IPS DF 6.9 (cell line): ENCODE results near the gene FUBP1.

Experiments
- DNase-seq: peaks from one replicate; pipeline ENCODE4 v3.0.0-alpha.2; 2013; ENCODE audit warnings: low read depth, low spot score
- H3K27ac ChIP-seq: one replicate; pipeline ENCODE4 v1.5.1; 2013; ENCODE audit warnings: low read length, control low read depth
- H3K27me3 ChIP-seq: 2 replicates; pipeline ENCODE4 v1.6.1; 2013; ENCODE audit warnings: mild to moderate bottlenecking, low read length; ENCODE audit not compliant: control insufficient read depth, insufficient read depth
- H3K36me3 ChIP-seq: 2 replicates; pipeline ENCODE4 v1.6.1; 2013; ENCODE audit warnings: low read length; ENCODE audit not compliant: control insufficient read depth, insufficient read depth
- H3K4me1 ChIP-seq: 2 replicates; pipeline ENCODE4 v1.6.1; 2013; ENCODE audit warnings: low read length; ENCODE audit not compliant: control insufficient read depth, insufficient read depth
- H3K4me3 ChIP-seq: 2 replicates; pipeline ENCODE4 v1.5.1; 2013; ENCODE audit warnings: mild to moderate bottlenecking, low read length
- H3K9me3 ChIP-seq: 2 replicates; pipeline ENCODE4 v1.6.1; 2013; ENCODE audit warnings: low read length, inconsistent platforms; ENCODE audit not compliant: control insufficient read depth, insufficient read depth
- WGBS: extraction: QIAGEN DNeasy Blood & Tissue Kit; methylation state at CpG from one replicate; pipeline ENCODE4 v1.1.7; 2013; ENCODE audit warnings: mixed read lengths, missing lambda C conversion rate; ENCODE audit not compliant: insufficient read length, insufficient coverage; 5-methylcytosine and 5-hydroxymethylcytosine counted together

Gene FUBP1

GRCh38 chr1:77970192-77970591, 8.7 kb downstream of the FUBP1 start:
- Histone ChIP-seq H3K36me3 (peaks cover 7% of the 10 kb centered on the region; the same call in 1 of the 2 replicates), H3K4me1 (no peaks in the 10 kb centered on the region), H3K9me3 (no peaks in the 10 kb centered on the region), H3K4me3 (no peak overlapping the region), H3K27me3 (no peaks in the 10 kb centered on the region), H3K27ac (no peak overlapping the region)
- DNase-seq: no peak
- no CpG with 5 or more reads among the region's 1 CpG for WGBS

- no peaks in the 10 kb centered on the region for H3K27me3 ChIP-seq
- no peaks in the 10 kb centered on the region for H3K4me1 ChIP-seq
- H3K4me3 ChIP-seq: no peak overlapping the region
- WGBS: no CpG with 5 or more reads among the region's 3 CpGs
- no peak for DNase-seq
- H3K36me3 ChIP-seq: peaks cover 22% of the 10 kb centered on the region; the same call in 1 of the 2 replicates
- H3K9me3 ChIP-seq: no peaks in the 10 kb centered on the region
- no peak overlapping the region for H3K27ac ChIP-seq
Observed at GRCh38 chr1:77966291-77966690, 12.6 kb downstream of the FUBP1 start.

DNA sequence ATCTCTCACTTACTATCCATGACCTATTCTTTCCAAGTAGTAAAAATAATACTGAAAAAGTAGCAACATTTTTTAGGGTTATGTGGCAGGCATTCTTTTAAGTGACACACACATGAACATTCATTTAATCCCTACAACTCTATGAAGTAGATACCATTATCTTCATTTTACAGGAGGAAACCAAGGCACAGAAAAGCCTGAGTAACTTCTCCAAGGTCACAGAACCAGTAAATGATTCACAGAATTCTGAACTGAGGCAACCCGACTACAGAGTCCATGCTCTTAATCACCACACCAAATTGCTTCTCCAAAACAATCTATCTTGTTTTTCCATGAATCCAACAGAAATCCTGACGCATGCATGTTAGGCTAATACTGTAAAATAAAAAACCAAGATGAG, 17.5 kb downstream of the FUBP1 start:
- WGBS: no CpG with 5 or more reads among the region's 2 CpGs
- H3K27me3 ChIP-seq: no peaks in the 10 kb centered on the region
- no peaks in the 10 kb centered on the region for H3K9me3 ChIP-seq
- no peak overlapping the region for H3K27ac ChIP-seq
- no peak overlapping the region for H3K4me3 ChIP-seq
- H3K36me3 ChIP-seq: peaks cover 39% of the 10 kb centered on the region; the same call in 1 of the 2 replicates
- H3K4me1 ChIP-seq: no peaks in the 10 kb centered on the region
- DNase-seq: no peak

- H3K36me3 ChIP-seq: peaks cover 34% of the 10 kb centered on the region; the same call in 1 of the 2 replicates
- H3K27me3 ChIP-seq: no peaks in the 10 kb centered on the region
- no peaks in the 10 kb centered on the region for H3K4me1 ChIP-seq
- H3K27ac ChIP-seq: no peak overlapping the region
- WGBS: 100% methylated on average over 1 of the region's 2 CpGs
- H3K9me3 ChIP-seq: no peaks in the 10 kb centered on the region
- no peak overlapping the region for H3K4me3 ChIP-seq
- no peak for DNase-seq
Observed at GRCh38 chr1:77958850-77959249, 20.0 kb downstream of the FUBP1 start.

GRCh38 chr1:77958391-77958790, 20.5 kb downstream of the FUBP1 start:
- Histone ChIP-seq H3K27me3 (no peaks in the 10 kb centered on the region), H3K4me1 (no peaks in the 10 kb centered on the region), H3K27ac (no peak overlapping the region), H3K4me3 (no peak overlapping the region), H3K9me3 (no peaks in the 10 kb centered on the region), H3K36me3 (peaks cover 35% of the 10 kb centered on the region; the same call in 1 of the 2 replicates)
- DNase-seq: no peak

DNA sequence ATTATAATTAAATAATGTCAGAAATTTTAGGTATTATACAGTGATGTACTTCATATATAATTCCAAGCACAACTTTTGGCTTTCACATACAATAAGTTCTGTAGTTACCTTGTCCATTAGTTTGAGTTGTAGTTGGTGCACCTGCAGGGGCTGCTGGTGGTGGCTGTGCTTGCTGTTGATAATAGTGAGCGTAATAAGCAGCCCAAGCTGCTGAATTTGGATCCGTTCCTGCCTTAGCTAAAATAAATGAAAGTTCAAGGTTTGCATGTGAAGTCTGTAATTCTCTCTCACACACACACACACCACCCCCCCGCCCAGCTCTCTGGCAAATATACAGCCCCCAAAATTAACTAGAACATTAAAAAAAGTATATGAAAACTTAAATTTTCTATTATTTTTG, 22.4 kb downstream of the FUBP1 start:
- no CpG with 5 or more reads among the region's 3 CpGs for WGBS
- H3K4me1 ChIP-seq: no peaks in the 10 kb centered on the region
- no peak overlapping the region for H3K4me3 ChIP-seq
- no peak overlapping the region for H3K27ac ChIP-seq
- no peaks in the 10 kb centered on the region for H3K27me3 ChIP-seq
- H3K36me3 ChIP-seq: peaks cover 30% of the 10 kb centered on the region; the same call in 1 of the 2 replicates
- no peaks in the 10 kb centered on the region for H3K9me3 ChIP-seq
- no peak for DNase-seq

GRCh38 chr1:77955709-77956108, 23.2 kb downstream of the FUBP1 start:
- 100% methylated on average over 1 of the region's 3 CpGs for WGBS
- no peaks in the 10 kb centered on the region for H3K27me3 ChIP-seq
- DNase-seq: no peak
- H3K4me3 ChIP-seq: no peak overlapping the region
- H3K9me3 ChIP-seq: no peaks in the 10 kb centered on the region
- H3K36me3 ChIP-seq: peaks cover 33% of the 10 kb centered on the region; the same call in 1 of the 2 replicates
- H3K4me1 ChIP-seq: no peaks in the 10 kb centered on the region
- no peak overlapping the region for H3K27ac ChIP-seq

DNA sequence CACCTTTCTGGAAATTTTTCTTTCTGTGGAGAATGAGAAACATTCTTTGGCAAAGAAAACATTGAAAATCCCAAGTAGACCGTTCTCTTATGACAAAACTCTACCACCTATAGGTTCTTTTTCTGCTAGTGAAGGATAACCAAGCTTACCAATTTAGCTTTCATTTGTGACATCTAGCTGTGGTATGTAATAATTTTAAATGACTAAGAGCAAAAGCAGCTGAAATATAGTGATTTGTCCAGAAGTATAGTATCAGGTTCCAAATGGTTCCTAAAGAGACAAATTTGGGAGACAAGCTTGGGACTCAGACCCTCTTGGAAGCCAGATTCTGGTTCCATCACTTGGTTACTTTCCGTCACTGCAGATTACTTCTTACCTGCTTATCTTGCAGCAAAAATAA, 24.4 kb downstream of the FUBP1 start:
- no peak for DNase-seq
- H3K27ac ChIP-seq: no peak overlapping the region
- H3K4me3 ChIP-seq: no peak overlapping the region
- no peaks in the 10 kb centered on the region for H3K9me3 ChIP-seq
- no CpG with 5 or more reads among the region's 2 CpGs for WGBS
- H3K4me1 ChIP-seq: no peaks in the 10 kb centered on the region
- H3K36me3 ChIP-seq: peaks cover 24% of the 10 kb centered on the region; the same call in 1 of the 2 replicates
- no peaks in the 10 kb centered on the region for H3K27me3 ChIP-seq

GRCh38 chr1:77953907-77954306, 25.0 kb downstream of the FUBP1 start:
- Histone ChIP-seq H3K4me1 (no peaks in the 10 kb centered on the region), H3K27me3 (no peaks in the 10 kb centered on the region), H3K36me3 (peaks cover 22% of the 10 kb centered on the region; the same call in 1 of the 2 replicates), H3K27ac (no peak overlapping the region), H3K9me3 (no peaks in the 10 kb centered on the region), H3K4me3 (no peak overlapping the region)
- WGBS: no CpG with 5 or more reads among the region's 3 CpGs
- no peak for DNase-seq

DNA sequence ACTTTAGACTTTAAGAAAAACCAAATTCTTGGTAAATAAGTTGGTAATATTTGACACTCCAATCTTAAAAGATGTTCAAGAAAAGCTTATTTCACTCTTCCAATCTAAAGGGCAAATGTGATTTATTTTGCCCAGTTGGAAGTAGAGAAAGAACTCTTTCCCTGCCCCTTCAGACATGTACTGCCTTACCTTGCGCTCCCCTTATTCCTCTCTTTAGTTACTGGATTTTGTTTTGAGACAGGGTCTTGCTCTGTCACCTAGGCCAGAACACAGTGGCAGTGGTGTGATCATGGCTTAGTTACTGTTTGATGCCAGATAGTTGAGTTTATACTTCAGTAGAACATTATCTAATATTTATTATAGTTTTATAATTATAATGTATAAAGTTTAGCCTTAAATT, 27.5 kb downstream of the FUBP1 start:
- Histone ChIP-seq H3K36me3 (peaks cover 18% of the 10 kb centered on the region; the same call in 1 of the 2 replicates), H3K9me3 (no peaks in the 10 kb centered on the region), H3K4me3 (no peak overlapping the region), H3K27ac (no peak overlapping the region), H3K27me3 (no peaks in the 10 kb centered on the region), H3K4me1 (no peaks in the 10 kb centered on the region)
- DNase-seq: no peak
- WGBS: no CpG with 5 or more reads among the region's 1 CpG

DNA sequence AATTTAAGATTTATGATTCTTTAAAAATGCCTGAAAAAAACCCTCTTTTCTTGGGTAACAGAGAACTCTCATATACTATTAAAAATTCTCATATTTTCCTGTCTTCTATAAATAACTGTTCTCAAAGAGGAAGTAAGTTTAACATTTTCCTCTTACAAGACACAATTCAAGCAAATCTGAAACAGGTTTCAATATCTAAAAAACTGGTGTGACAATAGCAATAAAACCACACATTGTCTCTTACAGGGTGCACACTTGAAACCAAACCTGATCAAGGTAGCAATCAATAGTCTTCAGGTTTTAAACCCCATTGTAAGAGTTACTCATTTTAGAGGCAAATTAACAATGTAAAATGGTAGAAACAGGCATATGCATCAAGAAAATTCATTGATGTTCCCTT, 28.0 kb downstream of the FUBP1 start:
- H3K9me3 ChIP-seq: no peaks in the 10 kb centered on the region
- H3K4me3 ChIP-seq: no peak overlapping the region
- peaks cover 18% of the 10 kb centered on the region; the same call in 1 of the 2 replicates for H3K36me3 ChIP-seq
- no peak for DNase-seq
- H3K27ac ChIP-seq: no peak overlapping the region
- no peaks in the 10 kb centered on the region for H3K27me3 ChIP-seq
- no peaks in the 10 kb centered on the region for H3K4me1 ChIP-seq
